ENCODE measurements around the gene JUN.
"Not testable (repeated sequence)": the region's sequence is repeated elsewhere in the genome, so short reads cannot be mapped to it uniquely, and the experiment has no call there.

Gene JUN

GRCh38 chr1:58805716-58806571 is 22.1 kb upstream of the JUN start:
- no peak for DNase-seq

- DNase-seq, result no peak
These were observed 21.2 kb upstream of the JUN start for GRCh38 chr1:58804853-58805565.

- DNase-seq, result no peak
These were observed 20.0 kb upstream of the JUN start for GRCh38 chr1:58803858-58804257.

DNA sequence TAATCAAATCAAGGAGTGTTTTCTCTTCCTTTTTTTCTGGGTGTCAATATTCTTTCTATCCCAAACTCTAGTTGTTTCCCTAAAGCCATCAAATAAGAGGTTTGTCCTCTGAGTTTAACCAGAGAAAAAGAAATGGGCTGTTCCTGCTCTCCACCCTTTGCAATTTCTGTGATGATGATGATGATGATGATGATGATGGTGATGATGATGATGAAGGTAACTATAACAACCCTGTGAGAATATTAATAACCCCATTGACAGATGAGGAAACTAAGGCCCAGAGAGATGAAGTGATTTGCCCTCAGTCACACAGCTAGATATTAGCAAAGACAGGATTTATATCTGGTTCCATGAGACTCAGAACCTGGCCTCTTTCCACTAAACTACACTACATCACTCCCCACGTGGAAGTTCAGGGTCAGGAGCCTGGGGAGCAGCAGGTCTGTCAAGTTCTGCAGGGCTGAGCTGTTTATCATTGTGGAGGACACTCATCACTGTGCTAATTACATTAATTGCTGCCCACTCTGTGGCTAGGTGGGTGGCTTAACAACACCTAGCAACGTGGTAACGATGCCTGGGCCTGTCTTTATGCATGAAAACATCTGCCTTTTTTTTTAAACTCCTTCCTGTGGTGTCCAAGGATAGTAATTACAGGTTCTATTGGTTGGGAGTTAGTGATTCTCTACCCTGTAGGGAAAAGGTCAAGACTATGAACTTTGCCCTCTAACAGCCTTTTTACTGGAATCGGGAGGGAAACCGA is 19.0 kb upstream of the JUN start:
- DNase-seq, result peak; percentile 22

DNA sequence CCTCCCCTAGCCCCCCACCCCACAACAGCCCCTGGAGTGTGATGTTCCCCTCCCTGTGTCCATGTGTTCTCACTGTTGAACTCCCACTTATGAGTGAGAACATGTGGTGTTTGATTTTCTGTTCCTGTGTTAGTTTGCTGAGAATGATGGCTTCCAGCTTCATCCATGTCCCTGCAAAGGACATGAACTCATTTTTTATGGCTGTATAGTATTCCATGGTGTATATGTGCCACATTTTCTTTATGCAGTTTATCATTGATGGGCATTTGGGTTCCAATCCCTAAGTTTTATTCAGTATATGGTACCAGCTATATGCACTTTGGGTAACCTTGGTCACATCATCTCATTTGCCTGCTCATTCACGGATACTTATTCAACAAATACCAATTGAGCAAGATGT is 17.4 kb upstream of the JUN start:
- DNase-seq, result not testable (repeated sequence)

DNA sequence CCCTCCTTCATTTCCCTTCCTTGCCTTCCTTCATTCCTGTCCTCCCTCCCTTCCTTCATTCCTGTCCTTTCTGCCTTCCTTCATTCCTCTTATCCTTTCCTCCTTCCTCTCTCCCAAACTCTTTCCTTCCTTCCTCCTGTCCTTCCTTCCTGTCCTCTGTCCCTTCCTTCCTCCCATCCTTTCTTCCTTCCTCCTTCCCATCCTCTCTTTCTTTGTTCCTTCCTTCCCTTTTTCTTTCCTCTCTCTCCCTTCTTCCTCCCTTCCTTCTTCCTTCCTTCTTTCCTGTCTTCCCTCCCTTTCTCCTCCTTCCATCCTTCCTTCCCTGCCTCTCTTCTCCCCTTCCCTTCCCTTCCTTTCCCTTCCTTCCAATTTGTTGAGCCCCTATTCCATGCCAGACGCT is 15.8 kb upstream of the JUN start:
- DNase-seq, result no peak

GRCh38 chr1:58798910-58799442 is 15.1 kb upstream of the JUN start:
- DNase-seq, result no peak

DNA sequence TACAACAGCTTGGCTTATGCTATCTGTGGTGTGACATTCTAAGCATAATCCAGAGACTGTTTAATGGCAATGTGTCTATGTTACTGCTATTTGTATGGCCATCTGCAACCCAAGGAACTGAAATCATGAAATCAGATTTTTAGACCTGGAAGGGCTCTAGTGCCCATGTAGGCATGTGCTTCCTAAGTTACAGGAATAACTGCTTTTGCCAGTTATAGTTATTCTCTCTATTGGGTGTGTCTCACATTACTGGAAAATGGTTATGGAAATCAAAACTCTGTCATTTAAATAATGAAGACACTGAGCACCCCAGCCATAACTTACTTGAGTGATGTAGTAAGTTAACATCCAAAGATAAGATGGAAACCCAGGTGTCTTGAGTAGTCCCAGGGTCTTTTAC is 12.6 kb upstream of the JUN start:
- no peak for DNase-seq

GRCh38 chr1:58794585-58794984 is 10.7 kb upstream of the JUN start:
- DNase-seq, result no peak

GRCh38 chr1:58792846-58793245 is 9.0 kb upstream of the JUN start:
- DNase-seq, result no peak

DNA sequence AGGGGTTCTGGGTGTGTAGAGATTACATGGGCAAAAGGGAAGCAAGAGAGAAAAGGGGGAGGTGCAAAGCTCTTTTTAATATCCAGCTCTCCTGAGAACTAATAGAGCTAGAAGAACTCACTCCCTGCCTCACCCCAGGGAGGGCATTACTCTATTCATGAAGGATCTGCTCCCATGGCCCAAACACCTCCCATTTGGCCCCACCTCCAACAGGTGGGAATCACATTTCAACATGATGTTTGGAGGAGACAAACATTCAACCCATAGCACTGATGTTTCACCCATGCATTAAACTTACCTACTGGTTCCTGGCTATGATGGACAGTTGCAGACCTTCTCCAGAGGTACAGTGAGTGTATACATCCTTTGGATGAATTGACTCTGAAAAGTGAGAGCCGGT is 7.3 kb upstream of the JUN start:
- DNase-seq, result no peak

- no peak for DNase-seq
These were observed 6.3 kb upstream of the JUN start for GRCh38 chr1:58789996-58790660.

GRCh38 chr1:58789322-58789856 is 5.5 kb upstream of the JUN start:
- DNase-seq, result no peak

- no peak for DNase-seq
These were observed 4.4 kb upstream of the JUN start for GRCh38 chr1:58788259-58788658.

- DNase-seq, result no peak
These were observed 3.0 kb upstream of the JUN start for GRCh38 chr1:58786927-58787245.

GRCh38 chr1:58786184-58786926 is 2.5 kb upstream of the JUN start:
- DNase-seq, result no peak

- peak; percentile 54 for DNase-seq
These were observed 1.7 kb upstream of the JUN start for GRCh38 chr1:58785442-58786058.

DNA sequence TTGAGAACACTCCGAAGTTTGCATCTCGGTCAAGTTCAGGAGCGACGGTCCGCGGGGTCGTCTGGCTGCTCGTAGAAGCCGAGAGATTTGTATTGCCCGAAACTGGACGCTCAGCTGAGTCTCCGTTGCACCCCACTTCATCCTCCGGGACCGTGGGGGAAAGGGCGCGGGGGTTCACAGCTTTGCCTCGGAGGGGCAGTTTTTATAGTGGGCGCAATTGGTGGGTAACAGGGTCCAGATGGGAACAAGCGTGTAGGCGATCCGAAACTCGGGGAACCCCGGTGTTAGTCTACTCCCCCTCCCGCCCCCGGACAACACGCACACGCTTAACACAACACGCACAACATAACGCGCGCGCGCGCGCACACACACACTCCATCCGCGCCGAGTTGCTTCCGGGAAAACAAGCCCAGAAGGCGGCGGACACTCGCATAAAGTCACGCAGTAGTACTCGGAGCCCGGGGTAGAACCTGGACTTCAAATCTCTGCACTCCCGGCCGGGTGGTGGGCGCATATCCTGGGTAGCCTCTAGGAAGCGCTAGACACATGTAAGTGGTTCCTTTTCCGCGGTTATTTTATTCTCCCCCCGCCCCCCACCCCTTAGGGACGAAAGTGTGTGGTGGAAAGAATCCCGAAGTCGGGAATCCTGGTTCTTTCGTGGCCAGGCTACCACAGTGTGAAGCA is 1.1 kb upstream of the JUN start:
- peak; percentile 40 for DNase-seq

- no peak for DNase-seq
These were observed 506 bp downstream of the JUN start for GRCh38 chr1:58783090-58783992.
